Esophagus squamous epithelium (tissue), 5 donors: Measurements from ENCODE around the gene PRPF38B. TPM values are rescaled to one million over a fixed set of nuclear protein-coding genes. Genes with fewer than 3 reads are reported as not detected.
A peak's percentile ranks its signal among the peaks of the same experiment; 100 is the strongest.

ENCODE experiments used
- DNase-seq: peaks from one replicate; lab custom pipeline; 2025; lab: John Stamatoyannopoulos, UW
- H3K27ac ChIP-seq, 4 donors: fragments of 200-600 bp; sonication (generic); one replicate each; pipeline ENCODE4 v1.5.1; 2016 to 2019; ENCODE audit warnings: mild to moderate bottlenecking in 1 of 4
- H3K27me3 ChIP-seq, 4 donors: fragments of 200-600 bp; sonication (generic); 1 replicate in 3 of 4; 2 replicates in 1 of 4; pipeline versions ENCODE4 v1.5.1 to v1.6.0; 2017 to 2021; ENCODE audit warnings: antibody characterized with exemption in 1 of 4
- H3K36me3 ChIP-seq, 3 donors: fragments of 200-600 bp; sonication (generic); one replicate each; pipeline ENCODE4 v1.5.1; 2016 to 2019
- H3K4me1 ChIP-seq, 3 donors: fragments of 200-600 bp; sonication (generic); one replicate each; pipeline ENCODE4 v1.5.1; 2017 to 2019
- H3K4me3 ChIP-seq, 4 donors: fragments of 200-600 bp; sonication (generic); 1 replicate in 3 of 4; 2 replicates in 1 of 4; pipeline ENCODE4 v1.5.1; 2016 to 2019; ENCODE audit warnings: mild to moderate bottlenecking in 2 of 4, moderate library complexity in 1 of 4
- H3K9me3 ChIP-seq, 3 donors: fragments of 200-600 bp; sonication (generic); one replicate each; pipeline ENCODE4 v1.5.1; 2016 to 2019
- CTCF ChIP-seq, 6 experiments: fragments of 450-650 bp in 4 of 6; fragments of 200-600 bp in 2 of 6; sonication (generic) in 2 of 6; IDR thresholded peaks; one replicate each; pipeline ENCODE4 v1.5.1; 2016 to 2019; ENCODE audit warnings: antibody characterized with exemption in 6 of 6, mild to moderate bottlenecking in 4 of 6, moderate library complexity in 4 of 6
- POLR2A ChIP-seq, 4 donors: fragments of 450-650 bp; IDR thresholded peaks; one replicate each; pipeline ENCODE4 v1.6.1; 2017; ENCODE audit warnings: antibody characterized with exemption in 4 of 4, mild to moderate bottlenecking in 4 of 4, moderate library complexity in 3 of 4
- WGBS, 2 donors: methylation state at CpG; one replicate each; pipeline ENCODE4 v1.1.5; 2018; 5-methylcytosine and 5-hydroxymethylcytosine counted together
- intact Hi-C: fragments of 100-400 bp; cut with DNase I; formaldehyde crosslinking; loops from one replicate; pipeline ENCODE4 v1.15.0; 2022
- total RNA-seq, 4 donors: library from RNA; depleted of rRNA; stranded (reverse); fragments of >200 nt; gene quantifications; one replicate each; pipeline ENCODE4 v1.1.0, GENCODE V29; 2016
- donor health status: DM: yes; HTN: yes; CAD: no.

The PRPF38B gene
- total RNA-seq, 4 donors from 2014 or later: 14.4 to 38.1 (median 27.2) TPM

- Histone ChIP-seq H3K27ac (no peak overlapping the region), H3K36me3 (no peaks in the 10 kb centered on the region), H3K9me3 (no peaks in the 10 kb centered on the region), H3K4me1 (no peaks in the 10 kb centered on the region), H3K4me3 (no peak overlapping the region), H3K27me3 (peaks cover 0 to 8% (median 0%) of the 10 kb centered on the region in 4 donors)
- 49 to 64% methylated on average over 6 to 8 of the region's 8 CpGs for WGBS, 2 donors
- TF ChIP-seq POLR2A (IDR thresholded peaks at IDR 0.05): no peak
- intact Hi-C loops: no loop called here
- no peak for DNase-seq
Observed at GRCh38 chr1:108719656-108720435, 27.7 kb downstream of the PRPF38B start.

- TF ChIP-seq POLR2A (IDR thresholded peaks at IDR 0.05) (no peak), CTCF (IDR thresholded peaks at IDR 0.05) (no peak)
- no peaks in the 10 kb centered on the region for H3K9me3 ChIP-seq
- peaks cover 0 to 5% (median 0%) of the 10 kb centered on the region in 4 donors for H3K27me3 ChIP-seq
- intact Hi-C loops: no loop called here
- H3K4me3 ChIP-seq: no peak overlapping the region
- peak overlapping the region in 1 of 4 donors; percentile 49 for H3K27ac ChIP-seq
- no peaks in the 10 kb centered on the region for H3K4me1 ChIP-seq
- WGBS, 2 donors: 44 to 78% methylated on average over 5 of the region's 6 CpGs
- DNase-seq: no peak
- no peaks in the 10 kb centered on the region for H3K36me3 ChIP-seq
Observed at GRCh38 chr1:108722292-108722691, 30.2 kb downstream of the PRPF38B start.

- H3K4me1 ChIP-seq: no peaks in the 10 kb centered on the region
- intact Hi-C loops: no loop called here
- H3K27me3 ChIP-seq: peaks cover 0 to 3% (median 0%) of the 10 kb centered on the region in 4 donors
- TF ChIP-seq CTCF (IDR thresholded peaks at IDR 0.05) (no peak), POLR2A (IDR thresholded peaks at IDR 0.05) (no peak)
- no peak overlapping the region for H3K4me3 ChIP-seq
- no peaks in the 10 kb centered on the region for H3K36me3 ChIP-seq
- no peak overlapping the region for H3K27ac ChIP-seq
- DNase-seq: no peak
- H3K9me3 ChIP-seq: no peaks in the 10 kb centered on the region
- 83 to 100% methylated on average over 1 of the region's 1 CpG for WGBS, 2 donors
Observed at GRCh38 chr1:108725906-108726305, 33.8 kb downstream of the PRPF38B start.

GRCh38 chr1:108728327-108728923 is 36.3 kb downstream of the PRPF38B start:
- Histone ChIP-seq H3K4me1 (no peaks in the 10 kb centered on the region), H3K27me3 (peaks cover 0 to 3% (median 0%) of the 10 kb centered on the region in 4 donors), H3K4me3 (no peak overlapping the region), H3K27ac (no peak overlapping the region), H3K9me3 (no peaks in the 10 kb centered on the region), H3K36me3 (no peaks in the 10 kb centered on the region)
- 83 to 90% methylated on average over 8 of the region's 8 CpGs for WGBS, 2 donors
- TF ChIP-seq POLR2A (IDR thresholded peaks at IDR 0.05) (no peak), CTCF (IDR thresholded peaks at IDR 0.05) (no peak)
- DNase-seq: no peak
- intact Hi-C loops: no loop called here

GRCh38 chr1:108729481-108729880 is 37.4 kb downstream of the PRPF38B start:
- 81 to 83% methylated on average over 4 of the region's 4 CpGs for WGBS, 2 donors
- H3K27ac ChIP-seq: no peak overlapping the region
- no peak for DNase-seq
- no peak for TF ChIP-seq CTCF (IDR thresholded peaks at IDR 0.05)
- no peak for TF ChIP-seq POLR2A (IDR thresholded peaks at IDR 0.05)
- H3K36me3 ChIP-seq: no peaks in the 10 kb centered on the region
- intact Hi-C loops: no loop called here
- no peak overlapping the region for H3K4me3 ChIP-seq
- H3K9me3 ChIP-seq: no peaks in the 10 kb centered on the region
- no peaks in the 10 kb centered on the region for H3K4me1 ChIP-seq
- H3K27me3 ChIP-seq: peaks cover 0 to 3% (median 0%) of the 10 kb centered on the region in 4 donors
